H1 (cell line): ENCODE results near the gene INAVA.

ENCODE experiments used
- BCL11A ChIP-seq, 2 experiments: IDR thresholded peaks; one replicate each; pipeline ENCODE4 v1.6.1; 2011; ENCODE audit warnings: low read depth in 2 of 2, low read length in 2 of 2, mild to moderate bottlenecking in 2 of 2
- CHD2 ChIP-seq: IDR thresholded peaks from 2 replicates; pipeline ENCODE4 v1.6.1; 2012; ENCODE audit warnings: low read length, improper control_type of control experiment
- CTCF ChIP-seq, 3 experiments: IDR thresholded peaks; 1 replicate in 2 of 3; 2 replicates in 1 of 3; pipeline versions ENCODE4 v1.5.1 to v1.6.1; 2011; ENCODE audit warnings: low read length in 3 of 3, mild to moderate bottlenecking in 3 of 3, inconsistent platforms in 2 of 3, low read depth in 1 of 3, moderate library complexity in 1 of 3; ENCODE audit not compliant: insufficient read depth in 1 of 3; ENCODE audit errors: control extremely low read depth in 1 of 3
- EP300 ChIP-seq, 2 experiments: IDR thresholded peaks; 1 replicate in 1 of 2; 2 replicates in 1 of 2; pipeline ENCODE4 v1.6.1; 2011 to 2012; ENCODE audit warnings: low read depth in 2 of 2, low read length in 2 of 2, mild to moderate bottlenecking in 2 of 2, borderline replicate concordance in 1 of 2, inconsistent platforms in 1 of 2, moderate library complexity in 1 of 2
- EZH2 ChIP-seq: fragments of 200-600 bp; sonication (generic); IDR thresholded peaks from 2 replicates; pipeline ENCODE4 v1.7.1; 2012; ENCODE audit warnings: low read depth, mild to moderate bottlenecking, moderate library complexity, low read length, inconsistent platforms; ENCODE audit not compliant: severe bottlenecking
- PHF8 ChIP-seq: fragments of 200-600 bp; sonication (generic); conservative IDR thresholded peaks from 2 replicates; pipeline ENCODE4 v1.7.1; 2012; ENCODE audit warnings: low read depth, mild to moderate bottlenecking, inconsistent platforms, low read length, moderate library complexity
- POLR2A ChIP-seq, 2 experiments: IDR thresholded peaks; 1 replicate in 1 of 2; 2 replicates in 1 of 2; pipeline ENCODE4 v1.6.1; 2011; ENCODE audit warnings: low read depth in 2 of 2, low read length in 2 of 2, mild to moderate bottlenecking in 2 of 2; ENCODE audit errors: control extremely low read depth in 1 of 2
- POLR2AphosphoS5 ChIP-seq: IDR thresholded peaks from 2 replicates; pipeline ENCODE4 v1.6.1; 2011; ENCODE audit warnings: low read depth, low read length
- RFX5 ChIP-seq: IDR thresholded peaks from 2 replicates; pipeline ENCODE4 v1.6.1; 2011; ENCODE audit warnings: low read depth, low read length, improper control_type of control experiment, borderline replicate concordance

- TF ChIP-seq CTCF (IDR thresholded peaks at IDR 0.05; ENCODE audit: control extremely low read depth in 1 of 3, insufficient read depth in 1 of 3, low read depth in 1 of 3, low read length in 3 of 3) (no peak), RFX5 (no peak), POLR2AphosphoS5 (no peak), CHD2 (no peak), EZH2 (no peak), BCL11A (IDR thresholded peaks at IDR 0.05; ENCODE audit: low read depth in 2 of 2, low read length in 2 of 2) (no peak), POLR2A (IDR thresholded peaks at IDR 0.05; ENCODE audit: control extremely low read depth in 1 of 2, low read depth in 2 of 2, low read length in 2 of 2) (no peak), PHF8 (no peak), EP300 (IDR thresholded peaks at IDR 0.05; ENCODE audit: borderline replicate concordance in 1 of 2, low read depth in 2 of 2, low read length in 2 of 2) (no peak)
These were observed 11.8 kb downstream of the INAVA start for GRCh38 chr1:200906491-200906890.
